Esophagus squamous epithelium (tissue), 4 donors: Measurements from ENCODE around the gene CLCN1.

Experiments used
- CTCF ChIP-seq, 6 experiments: fragments of 450-650 bp in 4 of 6; fragments of 200-600 bp in 2 of 6; sonication (generic) in 2 of 6; IDR thresholded peaks; one replicate each; pipeline ENCODE4 v1.5.1; 2016 to 2019; ENCODE audit warnings: antibody characterized with exemption in 6 of 6, mild to moderate bottlenecking in 4 of 6, moderate library complexity in 4 of 6
- POLR2A ChIP-seq, 4 donors: fragments of 450-650 bp; IDR thresholded peaks; one replicate each; pipeline ENCODE4 v1.6.1; 2017; ENCODE audit warnings: antibody characterized with exemption in 4 of 4, mild to moderate bottlenecking in 4 of 4, moderate library complexity in 3 of 4

- TF ChIP-seq CTCF (IDR thresholded peaks at IDR 0.05) (no peak), POLR2A (IDR thresholded peaks at IDR 0.05) (no peak)
Observed at GRCh38 chr7:143375298-143376034, 59.6 kb downstream of the CLCN1 start.
